HEK293 (cell line): ENCODE measurements around the gene ADAMTSL4.
A peak's percentile ranks its signal among the peaks of the same experiment; 100 is the strongest.

ENCODE experiments used
- CTCF ChIA-PET: fragments of 350-600 bp; formaldehyde crosslinking; extraction: SDS; loops from one replicate; lab custom pipeline; 2021; ENCODE audit warnings: antibody characterized with exemption; lab: Yijun Ruan, JAX
- POLR2A ChIA-PET: fragments of 300-600 bp; formaldehyde crosslinking; extraction: SDS; loops from one replicate; lab custom pipeline; 2020; ENCODE audit warnings: antibody characterized with exemption, inconsistent platforms; lab: Yijun Ruan, JAX
- H3K27ac ChIP-seq: fragments of 200-500 bp; sonication (Bioruptor generic); 2 replicates; pipeline ENCODE4 v1.5.1; 2014; ENCODE audit warnings: low read depth, low read length, control low read depth, inconsistent platforms; ENCODE audit errors: extremely low read depth
- H3K36me3 ChIP-seq, 2 experiments: fragments of 200-500 bp in 1 of 2; sonication (Bioruptor generic) in 1 of 2; 1 replicate in 1 of 2; 2 replicates in 1 of 2; pipeline ENCODE4 v1.5.1; 2014 to 2017; ENCODE audit warnings: inconsistent platforms in 2 of 2, low read length in 2 of 2; ENCODE audit not compliant: control insufficient read depth in 2 of 2, insufficient read depth in 1 of 2
- H3K4me1 ChIP-seq: fragments of 200-500 bp; sonication (Bioruptor generic); 2 replicates; pipeline ENCODE4 v1.5.1; 2014; ENCODE audit warnings: mild to moderate bottlenecking, low read length, inconsistent platforms; ENCODE audit not compliant: control insufficient read depth, insufficient read depth
- H3K4me3 ChIP-seq: 2 replicates; pipeline ENCODE4 v1.5.1; 2011; ENCODE audit warnings: low read depth, mild to moderate bottlenecking, control low read depth, low read length, moderate library complexity
- H3K9me3 ChIP-seq: fragments of 200-500 bp; sonication (Bioruptor generic); 2 replicates; pipeline ENCODE4 v1.5.1; 2014; ENCODE audit warnings: low read depth, low read length, inconsistent platforms; ENCODE audit not compliant: control insufficient read depth, insufficient read depth
- BCL11A ChIP-seq: fragments of 450-650 bp; formaldehyde crosslinking; IDR thresholded peaks from 2 replicates; pipeline ENCODE4 v1.5.1; 2016; ENCODE audit warnings: low read depth, missing biosample characterization, missing genetic modification characterization
- FEZF1 ChIP-seq: fragments of 450-650 bp; formaldehyde crosslinking; IDR thresholded peaks from 2 replicates; pipeline ENCODE4 v1.5.1; 2016; ENCODE audit warnings: missing biosample characterization, missing genetic modification characterization
- GLI2 ChIP-seq: fragments of 450-650 bp; formaldehyde crosslinking; IDR thresholded peaks from 2 replicates; pipeline ENCODE4; 2017; ENCODE audit warnings: missing biosample characterization, missing genetic modification characterization, low read depth, borderline replicate concordance
- KLF16 ChIP-seq: fragments of 450-650 bp; formaldehyde crosslinking; IDR thresholded peaks from 2 replicates; pipeline ENCODE4 v1.5.1; 2017; ENCODE audit warnings: missing biosample characterization, missing genetic modification characterization
- ZBTB17 ChIP-seq: fragments of 450-650 bp; formaldehyde crosslinking; IDR thresholded peaks from 2 replicates; pipeline ENCODE4 v1.5.1; 2016; ENCODE audit warnings: missing biosample characterization, missing genetic modification characterization
- ZBTB48 ChIP-seq: fragments of 450-650 bp; formaldehyde crosslinking; IDR thresholded peaks from 2 replicates; pipeline ENCODE4 v1.5.1; 2016; ENCODE audit warnings: missing biosample characterization, missing genetic modification characterization
- ZFP37 ChIP-seq: fragments of 450-650 bp; formaldehyde crosslinking; IDR thresholded peaks from 2 replicates; pipeline ENCODE4 v1.5.1; 2016; ENCODE audit warnings: missing biosample characterization, missing genetic modification characterization
- ZNF311 ChIP-seq: fragments of 450-650 bp; formaldehyde crosslinking; IDR thresholded peaks from 2 replicates; pipeline ENCODE4 v1.5.1; 2017; ENCODE audit warnings: missing biosample characterization, missing genetic modification characterization, borderline replicate concordance
- ZNF555 ChIP-seq: fragments of 450-650 bp; formaldehyde crosslinking; conservative IDR thresholded peaks from 2 replicates; pipeline ENCODE4 v1.5.1; 2017; ENCODE audit warnings: missing biosample characterization, mild to moderate bottlenecking, missing genetic modification characterization, inconsistent platforms
- ZNF560 ChIP-seq: fragments of 450-650 bp; formaldehyde crosslinking; IDR thresholded peaks from 2 replicates; pipeline ENCODE4 v1.5.1; 2017; ENCODE audit warnings: missing biosample characterization, missing genetic modification characterization, borderline replicate concordance
- ZNF600 ChIP-seq: fragments of 450-650 bp; formaldehyde crosslinking; IDR thresholded peaks from 2 replicates; pipeline ENCODE4 v1.5.1; 2016; ENCODE audit warnings: missing biosample characterization, missing genetic modification characterization
- ZNF792 ChIP-seq: fragments of 450-650 bp; formaldehyde crosslinking; IDR thresholded peaks from 2 replicates; pipeline ENCODE4 v1.5.1; 2016; ENCODE audit warnings: missing biosample characterization, missing genetic modification characterization
- TF ChIP-seq, protein P1 (sequence below): fragments of 450-650 bp; formaldehyde crosslinking; IDR thresholded peaks from 2 replicates; pipeline ENCODE4 v1.5.1; 2016; ENCODE audit warnings: missing biosample characterization, missing genetic modification characterization
- TF ChIP-seq, protein P2 (sequence below): fragments of 450-650 bp; formaldehyde crosslinking; IDR thresholded peaks from 2 replicates; pipeline ENCODE4 v1.5.1; 2016; ENCODE audit warnings: missing biosample characterization, missing genetic modification characterization, borderline replicate concordance
- TF ChIP-seq, protein P3 (sequence below): fragments of 450-650 bp; IDR thresholded peaks from 2 replicates; pipeline ENCODE4 v1.5.1; 2018; ENCODE audit warnings: missing biosample characterization, mild to moderate bottlenecking, missing genetic modification characterization
- TF ChIP-seq, protein P4 (sequence below): fragments of 450-650 bp; formaldehyde crosslinking; IDR thresholded peaks from 2 replicates; pipeline ENCODE4 v1.5.1; 2016; ENCODE audit warnings: missing biosample characterization, missing genetic modification characterization, borderline replicate concordance

Gene ADAMTSL4

DNA sequence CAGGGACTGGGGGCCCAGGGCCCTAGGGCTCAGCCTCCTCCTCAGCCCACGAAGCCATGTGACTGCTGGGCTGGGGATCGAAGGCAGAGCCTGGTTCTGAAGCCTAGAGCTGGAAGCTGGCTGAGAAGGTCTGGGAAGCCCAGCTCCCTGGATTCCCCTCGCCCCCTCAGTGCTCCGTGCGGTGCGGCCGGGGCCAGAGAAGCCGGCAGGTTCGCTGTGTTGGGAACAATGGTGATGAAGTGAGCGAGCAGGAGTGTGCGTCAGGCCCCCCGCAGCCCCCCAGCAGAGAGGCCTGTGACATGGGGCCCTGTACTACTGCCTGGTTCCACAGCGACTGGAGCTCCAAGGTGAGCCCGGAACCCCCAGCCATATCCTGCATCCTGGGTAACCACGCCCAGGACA, 9.1 kb downstream of the ADAMTSL4 start:
- CTCF ChIA-PET: interaction anchor here (0.6 to 5.1 kb wide), 7 partner anchors 10 to 255 kb away, joined by 3 to 135 read pairs (median 54); partner anchors contain the start of genes ADAMTSL4 and MCL1
- no peaks in the 10 kb centered on the region for H3K9me3 ChIP-seq
- peaks cover 11% of the 10 kb centered on the region for H3K4me1 ChIP-seq
- H3K4me3 ChIP-seq: no peak overlapping the region
- no peak overlapping the region for H3K27ac ChIP-seq
- TF ChIP-seq ZNF600 (tag by site-specific recombination): 0 out of 2 replicates have a peak, but pooled peaks have one; percentile 40
- TF ChIP-seq, protein P1, sequence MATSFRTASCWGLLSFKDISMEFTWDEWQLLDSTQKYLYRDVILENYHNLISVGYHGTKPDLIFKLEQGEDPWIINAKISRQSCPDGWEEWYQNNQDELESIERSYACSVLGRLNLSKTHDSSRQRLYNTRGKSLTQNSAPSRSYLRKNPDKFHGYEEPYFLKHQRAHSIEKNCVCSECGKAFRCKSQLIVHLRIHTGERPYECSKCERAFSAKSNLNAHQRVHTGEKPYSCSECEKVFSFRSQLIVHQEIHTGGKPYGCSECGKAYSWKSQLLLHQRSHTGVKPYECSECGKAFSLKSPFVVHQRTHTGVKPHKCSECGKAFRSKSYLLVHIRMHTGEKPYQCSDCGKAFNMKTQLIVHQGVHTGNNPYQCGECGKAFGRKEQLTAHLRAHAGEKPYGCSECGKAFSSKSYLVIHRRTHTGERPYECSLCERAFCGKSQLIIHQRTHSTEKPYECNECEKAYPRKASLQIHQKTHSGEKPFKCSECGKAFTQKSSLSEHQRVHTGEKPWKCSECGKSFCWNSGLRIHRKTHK (tag by site-specific recombination): no peak
- TF ChIP-seq GLI2: no peak
- no peak for TF ChIP-seq ZNF560 (tag by site-specific recombination)
- TF ChIP-seq, protein P2, sequence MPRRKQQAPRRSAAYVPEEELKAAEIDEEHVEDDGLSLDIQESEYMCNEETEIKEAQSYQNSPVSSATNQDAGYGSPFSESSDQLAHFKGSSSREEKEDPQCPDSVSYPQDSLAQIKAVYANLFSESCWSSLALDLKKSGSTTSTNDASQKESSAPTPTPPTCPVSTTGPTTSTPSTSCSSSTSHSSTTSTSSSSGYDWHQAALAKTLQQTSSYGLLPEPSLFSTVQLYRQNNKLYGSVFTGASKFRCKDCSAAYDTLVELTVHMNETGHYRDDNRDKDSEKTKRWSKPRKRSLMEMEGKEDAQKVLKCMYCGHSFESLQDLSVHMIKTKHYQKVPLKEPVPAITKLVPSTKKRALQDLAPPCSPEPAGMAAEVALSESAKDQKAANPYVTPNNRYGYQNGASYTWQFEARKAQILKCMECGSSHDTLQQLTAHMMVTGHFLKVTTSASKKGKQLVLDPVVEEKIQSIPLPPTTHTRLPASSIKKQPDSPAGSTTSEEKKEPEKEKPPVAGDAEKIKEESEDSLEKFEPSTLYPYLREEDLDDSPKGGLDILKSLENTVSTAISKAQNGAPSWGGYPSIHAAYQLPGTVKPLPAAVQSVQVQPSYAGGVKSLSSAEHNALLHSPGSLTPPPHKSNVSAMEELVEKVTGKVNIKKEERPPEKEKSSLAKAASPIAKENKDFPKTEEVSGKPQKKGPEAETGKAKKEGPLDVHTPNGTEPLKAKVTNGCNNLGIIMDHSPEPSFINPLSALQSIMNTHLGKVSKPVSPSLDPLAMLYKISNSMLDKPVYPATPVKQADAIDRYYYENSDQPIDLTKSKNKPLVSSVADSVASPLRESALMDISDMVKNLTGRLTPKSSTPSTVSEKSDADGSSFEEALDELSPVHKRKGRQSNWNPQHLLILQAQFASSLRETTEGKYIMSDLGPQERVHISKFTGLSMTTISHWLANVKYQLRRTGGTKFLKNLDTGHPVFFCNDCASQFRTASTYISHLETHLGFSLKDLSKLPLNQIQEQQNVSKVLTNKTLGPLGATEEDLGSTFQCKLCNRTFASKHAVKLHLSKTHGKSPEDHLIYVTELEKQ (tag by site-specific recombination): no peak
- no peak for TF ChIP-seq ZBTB17
- TF ChIP-seq ZNF792 (tag by site-specific recombination): no peak
- 0 out of 2 replicates have a peak, but pooled peaks have one; percentile 15 for TF ChIP-seq ZBTB48 (tag by site-specific recombination)
- TF ChIP-seq, protein P3, sequence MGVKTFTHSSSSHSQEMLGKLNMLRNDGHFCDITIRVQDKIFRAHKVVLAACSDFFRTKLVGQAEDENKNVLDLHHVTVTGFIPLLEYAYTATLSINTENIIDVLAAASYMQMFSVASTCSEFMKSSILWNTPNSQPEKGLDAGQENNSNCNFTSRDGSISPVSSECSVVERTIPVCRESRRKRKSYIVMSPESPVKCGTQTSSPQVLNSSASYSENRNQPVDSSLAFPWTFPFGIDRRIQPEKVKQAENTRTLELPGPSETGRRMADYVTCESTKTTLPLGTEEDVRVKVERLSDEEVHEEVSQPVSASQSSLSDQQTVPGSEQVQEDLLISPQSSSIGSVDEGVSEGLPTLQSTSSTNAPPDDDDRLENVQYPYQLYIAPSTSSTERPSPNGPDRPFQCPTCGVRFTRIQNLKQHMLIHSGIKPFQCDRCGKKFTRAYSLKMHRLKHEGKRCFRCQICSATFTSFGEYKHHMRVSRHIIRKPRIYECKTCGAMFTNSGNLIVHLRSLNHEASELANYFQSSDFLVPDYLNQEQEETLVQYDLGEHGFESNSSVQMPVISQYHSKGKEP: no peak
- TF ChIP-seq FEZF1 (tag by site-specific recombination): no peak
- no peak for TF ChIP-seq KLF16 (tag by site-specific recombination)
- TF ChIP-seq, all 188 proteins: peak for 2
- peaks cover 0 to 6% of the 10 kb centered on the region in 2 experiments; a peak in 1 of 3 replicates for H3K36me3 ChIP-seq
- POLR2A ChIA-PET: interaction anchor here (0.6 to 8.8 kb wide), 2 partner anchors 16 to 72 kb away, joined by 3 to 272 read pairs; partner anchors contain the start of genes ENSA and MCL1

DNA sequence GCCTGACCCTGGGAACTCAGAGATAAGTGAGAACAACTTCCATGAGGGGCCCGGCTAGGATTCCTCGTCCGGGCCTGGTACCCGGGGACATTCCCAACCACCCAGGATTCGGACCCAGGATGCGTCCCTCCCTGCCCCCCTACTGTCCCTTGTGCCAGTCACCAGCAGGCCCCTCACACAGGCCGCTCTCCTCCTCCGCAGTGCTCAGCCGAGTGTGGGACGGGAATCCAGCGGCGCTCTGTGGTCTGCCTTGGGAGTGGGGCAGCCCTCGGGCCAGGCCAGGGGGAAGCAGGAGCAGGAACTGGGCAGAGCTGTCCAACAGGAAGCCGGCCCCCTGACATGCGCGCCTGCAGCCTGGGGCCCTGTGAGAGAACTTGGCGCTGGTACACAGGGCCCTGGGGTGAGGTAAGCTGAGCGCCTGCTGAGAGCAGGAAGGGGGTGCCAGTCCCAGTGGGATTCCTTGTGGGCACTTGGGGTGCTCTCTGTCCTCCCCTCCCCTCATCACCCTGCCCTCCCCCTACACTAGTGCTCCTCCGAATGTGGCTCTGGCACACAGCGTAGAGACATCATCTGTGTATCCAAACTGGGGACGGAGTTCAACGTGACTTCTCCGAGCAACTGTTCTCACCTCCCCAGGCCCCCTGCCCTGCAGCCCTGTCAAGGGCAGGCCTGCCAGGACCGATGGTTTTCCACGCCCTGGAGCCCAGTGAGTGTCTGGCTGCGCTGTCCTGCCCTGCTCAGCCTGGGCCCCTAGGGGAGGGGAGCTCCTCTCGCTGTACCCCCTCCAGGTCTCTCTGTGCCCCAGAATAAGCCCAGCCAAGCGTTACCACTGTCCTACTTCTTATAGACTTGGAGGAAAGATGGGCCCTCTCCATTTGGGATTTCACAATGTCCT, 9.8 kb downstream of the ADAMTSL4 start:
- Histone ChIP-seq H3K36me3 (peaks cover 0 to 6% of the 10 kb centered on the region in 2 experiments; a peak in 1 of 3 replicates), H3K9me3 (no peaks in the 10 kb centered on the region), H3K27ac (no peak overlapping the region), H3K4me1 (peaks cover 18% of the 10 kb centered on the region), H3K4me3 (no peak overlapping the region)
- ChIA-PET CTCF (interaction anchor here (0.6 to 5.1 kb wide), 23 partner anchors 11 to 261 kb away, joined by 3 to 135 read pairs (median 6); partner anchors contain the start of genes ADAMTSL4, ENSA, MCL1 and TARS2), POLR2A (interaction anchor here (0.6 to 8.8 kb wide), 5 partner anchors 15 to 71 kb away, joined by 3 to 272 read pairs (median 4); partner anchors contain the start of genes ENSA and MCL1)
- TF ChIP-seq ZNF555 (tag by site-specific recombination): no peak
- no peak for TF ChIP-seq BCL11A (tag by site-specific recombination)
- TF ChIP-seq, protein P4, sequence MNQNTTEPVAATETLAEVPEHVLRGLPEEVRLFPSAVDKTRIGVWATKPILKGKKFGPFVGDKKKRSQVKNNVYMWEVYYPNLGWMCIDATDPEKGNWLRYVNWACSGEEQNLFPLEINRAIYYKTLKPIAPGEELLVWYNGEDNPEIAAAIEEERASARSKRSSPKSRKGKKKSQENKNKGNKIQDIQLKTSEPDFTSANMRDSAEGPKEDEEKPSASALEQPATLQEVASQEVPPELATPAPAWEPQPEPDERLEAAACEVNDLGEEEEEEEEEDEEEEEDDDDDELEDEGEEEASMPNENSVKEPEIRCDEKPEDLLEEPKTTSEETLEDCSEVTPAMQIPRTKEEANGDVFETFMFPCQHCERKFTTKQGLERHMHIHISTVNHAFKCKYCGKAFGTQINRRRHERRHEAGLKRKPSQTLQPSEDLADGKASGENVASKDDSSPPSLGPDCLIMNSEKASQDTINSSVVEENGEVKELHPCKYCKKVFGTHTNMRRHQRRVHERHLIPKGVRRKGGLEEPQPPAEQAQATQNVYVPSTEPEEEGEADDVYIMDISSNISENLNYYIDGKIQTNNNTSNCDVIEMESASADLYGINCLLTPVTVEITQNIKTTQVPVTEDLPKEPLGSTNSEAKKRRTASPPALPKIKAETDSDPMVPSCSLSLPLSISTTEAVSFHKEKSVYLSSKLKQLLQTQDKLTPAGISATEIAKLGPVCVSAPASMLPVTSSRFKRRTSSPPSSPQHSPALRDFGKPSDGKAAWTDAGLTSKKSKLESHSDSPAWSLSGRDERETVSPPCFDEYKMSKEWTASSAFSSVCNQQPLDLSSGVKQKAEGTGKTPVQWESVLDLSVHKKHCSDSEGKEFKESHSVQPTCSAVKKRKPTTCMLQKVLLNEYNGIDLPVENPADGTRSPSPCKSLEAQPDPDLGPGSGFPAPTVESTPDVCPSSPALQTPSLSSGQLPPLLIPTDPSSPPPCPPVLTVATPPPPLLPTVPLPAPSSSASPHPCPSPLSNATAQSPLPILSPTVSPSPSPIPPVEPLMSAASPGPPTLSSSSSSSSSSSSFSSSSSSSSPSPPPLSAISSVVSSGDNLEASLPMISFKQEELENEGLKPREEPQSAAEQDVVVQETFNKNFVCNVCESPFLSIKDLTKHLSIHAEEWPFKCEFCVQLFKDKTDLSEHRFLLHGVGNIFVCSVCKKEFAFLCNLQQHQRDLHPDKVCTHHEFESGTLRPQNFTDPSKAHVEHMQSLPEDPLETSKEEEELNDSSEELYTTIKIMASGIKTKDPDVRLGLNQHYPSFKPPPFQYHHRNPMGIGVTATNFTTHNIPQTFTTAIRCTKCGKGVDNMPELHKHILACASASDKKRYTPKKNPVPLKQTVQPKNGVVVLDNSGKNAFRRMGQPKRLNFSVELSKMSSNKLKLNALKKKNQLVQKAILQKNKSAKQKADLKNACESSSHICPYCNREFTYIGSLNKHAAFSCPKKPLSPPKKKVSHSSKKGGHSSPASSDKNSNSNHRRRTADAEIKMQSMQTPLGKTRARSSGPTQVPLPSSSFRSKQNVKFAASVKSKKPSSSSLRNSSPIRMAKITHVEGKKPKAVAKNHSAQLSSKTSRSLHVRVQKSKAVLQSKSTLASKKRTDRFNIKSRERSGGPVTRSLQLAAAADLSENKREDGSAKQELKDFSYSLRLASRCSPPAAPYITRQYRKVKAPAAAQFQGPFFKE (tag by site-specific recombination): no peak
- TF ChIP-seq ZFP37 (tag by site-specific recombination): no peak
- no peak for TF ChIP-seq ZNF311 (tag by site-specific recombination)
